MV-4-11 (cell line): ENCODE results near the gene KCNF1.
A peak's percentile ranks its signal among the peaks of the same experiment; 100 is the strongest.

ENCODE experiments used
- DNase-seq: peaks from one replicate; lab custom pipeline; 2025; lab: John Stamatoyannopoulos, UW

KCNF1 gene

DNA sequence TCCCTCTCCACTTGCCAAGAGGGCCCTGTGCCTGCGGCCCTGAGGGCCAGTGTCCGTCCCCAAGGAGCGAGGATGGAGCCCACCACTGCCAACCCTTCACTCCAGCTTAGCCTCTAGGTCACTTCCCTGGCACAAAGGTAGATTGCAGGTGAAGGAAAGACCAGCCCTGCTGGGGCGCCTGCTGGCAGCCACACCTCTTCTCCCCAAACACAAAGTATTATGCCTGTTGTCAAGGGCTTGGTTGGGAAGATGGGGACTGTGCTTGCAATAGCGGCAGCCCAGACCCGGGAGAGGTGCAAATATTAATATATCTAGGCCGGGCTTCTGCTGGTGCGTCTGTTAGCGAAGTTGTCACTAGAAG lies 7.7 kb downstream of the KCNF1 start:
- no peak for DNase-seq

DNA sequence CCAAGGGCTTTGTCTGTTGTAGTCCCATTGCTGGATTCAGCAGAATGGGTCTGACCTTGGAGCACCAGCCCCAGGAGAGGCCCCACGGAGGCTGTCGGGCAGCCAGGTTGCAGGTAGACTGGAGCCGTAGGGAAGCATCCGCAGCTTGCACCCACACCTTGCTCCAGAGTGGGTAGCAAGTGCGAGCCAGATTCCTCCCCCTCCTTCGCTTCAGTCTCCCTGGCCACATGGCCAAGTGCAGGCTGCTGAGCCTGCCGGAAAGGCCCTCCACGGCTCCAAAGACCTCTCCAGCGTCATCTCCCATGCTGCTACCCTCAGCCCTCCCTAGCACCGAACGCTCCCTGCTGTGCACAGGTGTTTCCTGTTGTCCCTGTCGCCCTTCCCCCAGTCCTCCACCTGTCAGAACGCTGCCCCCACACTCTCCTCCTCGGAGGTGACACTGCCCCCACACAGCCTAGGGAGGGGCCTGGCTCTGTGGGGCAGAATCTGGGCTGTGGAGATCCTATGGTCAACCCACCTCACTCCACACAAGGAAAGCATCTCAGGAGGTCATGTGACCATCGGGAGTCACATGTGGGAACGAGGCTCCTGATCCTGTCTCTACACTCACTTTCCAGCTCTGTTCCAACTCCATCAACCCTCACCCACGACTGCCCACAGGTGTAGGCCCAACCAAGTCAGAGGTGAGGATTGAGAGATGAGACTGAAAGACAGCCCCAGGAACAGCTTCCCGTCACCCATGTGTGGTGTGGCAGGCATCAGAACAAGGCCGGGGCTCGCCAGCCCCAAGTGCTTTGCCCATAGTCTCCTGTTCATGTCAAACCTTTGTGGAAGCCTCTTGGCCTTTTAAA lies 8.3 kb downstream of the KCNF1 start:
- DNase-seq: no peak

- no peak for DNase-seq
These were observed 9.1 kb downstream of the KCNF1 start for GRCh38 chr2:10920764-10921388.

DNA sequence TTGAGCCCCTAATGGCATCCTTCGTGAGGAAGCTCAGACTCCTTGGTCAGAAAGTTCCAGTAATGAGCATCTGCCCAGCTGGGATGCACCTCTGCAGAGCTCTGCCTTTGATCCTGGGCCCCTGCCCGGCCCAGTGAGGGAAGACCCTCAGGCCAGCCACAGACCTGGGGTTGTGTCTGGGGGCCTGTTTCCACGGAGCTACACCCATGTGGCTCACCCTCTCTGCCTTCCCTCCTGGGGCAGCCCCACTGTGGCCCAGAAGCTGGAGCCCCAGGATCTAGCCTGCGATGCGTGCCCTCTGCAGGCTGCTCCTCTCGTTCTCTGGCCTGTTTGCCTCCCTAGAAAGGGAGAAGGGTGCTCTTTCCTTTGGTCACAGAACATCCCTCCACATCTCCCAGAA lies 9.8 kb downstream of the KCNF1 start:
- DNase-seq: no peak

DNA sequence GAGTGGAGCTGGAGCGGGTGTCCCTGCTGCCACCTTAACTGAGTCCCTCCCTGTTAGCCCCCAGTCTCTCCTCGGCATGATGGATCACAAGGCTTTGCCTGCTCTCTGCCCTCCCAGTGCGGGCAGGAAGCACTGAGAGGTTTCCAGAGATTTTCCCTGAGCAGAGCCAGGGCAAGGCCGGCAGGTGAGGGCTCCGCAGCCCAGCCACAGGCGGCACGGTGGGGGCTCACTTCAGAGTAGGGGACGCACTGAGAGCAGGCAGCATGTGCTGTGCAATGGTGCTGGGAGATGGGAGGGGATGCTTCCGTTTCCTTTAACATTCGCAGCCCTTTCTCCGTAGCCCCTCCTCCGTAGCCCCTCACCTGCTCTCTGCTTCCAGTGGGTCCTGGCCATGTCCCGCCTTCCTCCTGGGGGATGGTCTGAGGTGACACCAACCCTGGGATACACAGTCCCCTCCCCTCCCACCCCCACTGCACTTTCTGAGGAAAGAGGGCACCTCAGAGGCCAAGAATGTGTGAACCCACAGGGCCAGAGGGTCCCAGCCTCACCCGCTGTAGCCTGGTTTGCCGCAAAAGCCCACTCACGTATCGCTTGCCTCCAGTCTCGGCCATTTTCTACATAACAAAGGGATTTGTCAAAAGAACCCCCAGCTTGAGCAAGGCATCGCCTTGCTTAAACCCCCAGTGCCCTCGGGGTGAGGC lies 10.7 kb downstream of the KCNF1 start:
- DNase-seq: no peak

- no peak for DNase-seq
These were observed 11.3 kb downstream of the KCNF1 start for GRCh38 chr2:10923008-10923375.

DNA sequence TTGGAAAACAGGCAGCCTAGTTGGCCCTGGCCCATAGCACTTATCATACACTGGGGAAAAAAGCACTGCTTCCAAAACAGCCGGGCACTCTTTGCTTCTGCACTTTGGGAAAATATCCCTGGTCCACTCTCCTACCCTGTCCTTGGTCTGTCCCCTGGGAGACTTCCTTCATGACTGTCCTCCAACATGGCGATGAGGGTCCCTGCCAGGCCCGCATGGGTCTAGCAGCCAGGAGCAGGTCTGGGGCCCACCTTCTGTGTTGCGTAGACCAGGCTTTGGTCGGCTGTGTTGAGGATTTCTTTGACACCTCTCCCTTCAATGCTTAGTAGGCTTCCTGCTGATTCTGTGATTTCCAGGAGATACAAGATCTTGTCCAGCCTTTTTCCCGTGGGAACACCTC lies 12.2 kb downstream of the KCNF1 start:
- no peak for DNase-seq

GRCh38 chr2:10924441-10924840 lies 12.7 kb downstream of the KCNF1 start:
- no peak for DNase-seq

DNA sequence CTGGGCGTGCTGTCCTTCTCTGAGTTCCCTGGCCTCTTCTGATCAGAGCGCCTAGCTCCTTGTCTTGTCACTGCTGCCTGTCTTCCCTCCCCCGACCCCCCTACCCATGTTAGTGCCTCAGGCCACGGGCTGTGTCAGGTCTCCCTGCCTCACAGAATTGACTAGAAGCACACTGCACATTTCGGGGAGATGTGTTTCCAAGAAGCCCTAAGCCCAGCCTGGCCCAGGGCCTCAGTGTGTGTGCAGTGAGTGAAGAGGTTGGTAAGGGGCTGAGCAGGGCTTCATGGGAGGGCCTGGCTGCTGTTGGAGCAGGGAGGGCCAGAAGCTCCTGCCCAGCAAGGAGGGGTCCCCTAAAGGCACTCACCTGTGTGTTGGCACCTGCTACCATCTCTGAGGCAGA lies 13.1 kb downstream of the KCNF1 start:
- no peak for DNase-seq

DNA sequence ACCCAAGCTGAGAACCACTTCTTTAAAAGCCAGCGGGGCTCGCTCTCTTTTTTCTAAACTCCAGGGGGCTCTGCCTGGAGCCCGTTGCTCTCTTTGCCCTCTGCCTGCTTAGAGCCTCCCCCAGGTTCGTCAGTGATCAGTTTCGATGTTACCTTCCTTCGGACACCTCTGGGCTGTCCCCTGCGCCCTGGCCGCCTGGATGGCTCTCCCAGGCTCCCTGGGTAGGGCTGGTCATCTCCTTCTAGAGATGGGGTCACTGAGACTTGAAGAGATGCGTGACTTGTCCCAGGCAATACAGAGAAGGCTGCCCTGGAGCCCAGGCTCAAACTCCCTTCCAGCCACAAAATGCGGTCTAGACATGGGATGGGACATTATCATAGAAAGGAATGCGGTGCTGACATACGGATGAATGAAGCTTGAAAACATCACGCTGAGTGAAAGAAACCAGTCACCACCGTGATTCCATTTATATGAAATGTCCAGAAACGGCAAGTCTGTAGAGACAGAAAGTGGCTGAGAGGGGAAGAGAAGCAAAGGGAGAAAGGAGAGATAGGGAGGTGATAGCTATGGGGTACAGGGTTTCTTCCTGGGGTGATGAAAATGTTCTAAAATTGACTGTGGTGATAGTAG lies 14.6 kb downstream of the KCNF1 start:
- no peak for DNase-seq

DNA sequence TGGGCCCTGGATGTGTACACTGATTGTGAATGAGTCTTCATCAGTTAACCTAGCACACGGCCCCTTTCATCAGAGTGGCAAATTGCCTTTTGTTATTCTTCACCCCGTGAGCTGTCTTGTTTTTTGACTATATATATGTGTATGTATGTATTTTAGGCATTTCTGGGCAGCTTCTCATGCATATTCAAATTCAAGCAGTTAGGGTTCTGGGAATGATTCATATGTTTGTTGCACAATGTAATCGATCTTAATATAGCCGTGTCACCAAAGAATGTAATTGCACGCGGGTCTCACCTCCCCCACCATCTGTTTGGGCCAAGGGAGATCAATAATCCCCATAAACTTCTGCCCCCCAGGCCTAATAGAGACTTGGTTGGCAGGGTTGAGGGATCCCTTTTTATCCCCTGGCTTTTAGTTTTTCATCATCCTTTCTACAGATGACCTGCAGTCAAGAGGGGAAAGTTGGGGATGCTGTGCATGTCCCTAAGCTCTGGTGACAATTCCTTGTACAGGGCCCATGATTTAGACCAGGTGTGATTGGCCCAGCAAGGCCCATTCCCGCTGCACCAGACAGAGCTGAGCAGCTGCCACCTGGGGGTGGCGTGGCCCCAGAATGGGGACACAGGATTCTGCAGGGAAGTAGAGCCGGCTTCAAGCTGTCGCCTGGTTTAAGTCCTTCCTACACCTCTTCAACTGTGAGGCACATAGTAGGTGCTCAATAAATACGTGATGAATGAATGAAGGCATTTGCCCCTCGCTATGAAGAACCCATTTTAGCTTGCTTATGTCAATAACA lies 19.2 kb downstream of the KCNF1 start:
- DNase-seq: peak; percentile 34

- no peak for DNase-seq
These were observed 20.0 kb downstream of the KCNF1 start for GRCh38 chr2:10931710-10932255.

- no peak for DNase-seq
These were observed 20.8 kb downstream of the KCNF1 start for GRCh38 chr2:10932345-10933151.

- no peak for DNase-seq
These were observed 22.0 kb downstream of the KCNF1 start for GRCh38 chr2:10933700-10934225.

DNA sequence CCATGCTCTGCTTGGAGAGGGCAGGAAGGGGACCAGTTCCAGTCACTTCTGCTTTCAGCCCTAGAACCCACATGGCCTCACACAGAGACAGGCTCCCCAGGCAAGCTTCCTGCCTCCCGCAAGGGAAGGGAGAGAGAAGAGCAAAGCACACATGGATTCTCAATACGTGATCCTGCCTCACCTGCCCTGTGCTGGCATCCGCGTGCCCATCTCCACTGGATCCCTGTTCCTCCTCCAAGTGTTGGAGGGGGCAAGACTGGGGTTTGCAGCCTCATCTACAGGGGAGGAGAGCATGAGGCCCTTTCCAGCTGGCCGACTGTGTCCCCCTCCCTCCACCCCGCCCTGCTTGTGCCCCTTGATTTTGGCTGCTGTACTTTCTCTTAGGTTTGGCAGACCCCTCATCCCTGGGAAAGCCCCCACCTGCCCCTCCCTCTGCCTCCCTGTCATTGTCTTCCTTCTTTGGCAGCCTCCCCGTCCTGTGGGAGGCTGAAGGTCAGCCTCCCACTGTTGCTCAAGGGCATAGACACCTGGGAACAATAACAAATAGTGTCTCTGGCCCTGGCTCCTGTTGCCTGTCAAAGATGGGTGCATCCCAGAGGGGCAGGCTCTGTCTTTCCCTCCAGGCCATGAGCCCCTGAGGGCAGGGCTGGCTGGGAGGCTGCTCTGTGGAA lies 22.7 kb downstream of the KCNF1 start:
- DNase-seq: peak; percentile 12

- DNase-seq: no peak
These were observed 23.2 kb downstream of the KCNF1 start for GRCh38 chr2:10934979-10935350.

- DNase-seq: no peak
These were observed 23.7 kb downstream of the KCNF1 start for GRCh38 chr2:10935366-10935918.

GRCh38 chr2:10935953-10936942 lies 24.5 kb downstream of the KCNF1 start:
- DNase-seq: no peak
